Stimulated activated CD4-positive, alpha-beta T cell treated with anti-CD3 and anti-CD28 coated beads, Interleukin-2, amount 100 ng/mL, for 48 hours (primary cell): ENCODE results near the gene SLC38A3.
"Not testable (repeated sequence)": the region's sequence is repeated elsewhere in the genome, so short reads cannot be mapped to it uniquely, and the experiment has no call there.

Experiments
- DNase-seq, 2 donors: peaks; one replicate each; pipeline ENCODE4 v3.0.0-alpha.2; 2020

The SLC38A3 gene

GRCh38 chr3:50235716-50236483, 30.8 kb downstream of the SLC38A3 start, which contains the start of gene GNAI2:
GNAI2 (plus strand) TSS chr3:50236204; CDS start chr3:50236336, 132 bp downstream.
- DNase-seq = peak; percentile 96

GRCh38 chr3:50236484-50237132, 31.5 kb downstream of the SLC38A3 start:
- DNase-seq = no peak

GRCh38 chr3:50237133-50237651, 32.1 kb downstream of the SLC38A3 start:
- no peak for DNase-seq

GRCh38 chr3:50237754-50238548, 32.9 kb downstream of the SLC38A3 start:
- DNase-seq = peak; percentile 79 to 82

- DNase-seq = no peak
Observed at GRCh38 chr3:50238549-50239026, 33.5 kb downstream of the SLC38A3 start.

- no peak for DNase-seq
Observed at GRCh38 chr3:50239649-50240048, 34.6 kb downstream of the SLC38A3 start.

GRCh38 chr3:50241163-50241562, 36.1 kb downstream of the SLC38A3 start:
- DNase-seq = no peak

GRCh38 chr3:50241713-50242380, 36.8 kb downstream of the SLC38A3 start:
- DNase-seq = no peak

- no peak for DNase-seq
Observed at GRCh38 chr3:50242381-50242770, 37.3 kb downstream of the SLC38A3 start.

- no peak for DNase-seq
Observed at GRCh38 chr3:50242851-50243542, 37.9 kb downstream of the SLC38A3 start.

GRCh38 chr3:50243543-50243895, 38.4 kb downstream of the SLC38A3 start:
- no peak for DNase-seq

- not testable (repeated sequence) for DNase-seq
Observed at GRCh38 chr3:50244813-50245212, 39.7 kb downstream of the SLC38A3 start.

- DNase-seq = no peak
Observed at GRCh38 chr3:50245251-50245745, 40.2 kb downstream of the SLC38A3 start.

- peak; percentile 99 for DNase-seq
Observed at GRCh38 chr3:50245831-50246516, 40.9 kb downstream of the SLC38A3 start.

GRCh38 chr3:50246517-50246954, 41.5 kb downstream of the SLC38A3 start:
- peak; percentile 73 to 76 for DNase-seq

GRCh38 chr3:50248387-50248786, 43.3 kb downstream of the SLC38A3 start:
- DNase-seq = no peak

- DNase-seq = no peak
Observed at GRCh38 chr3:50249457-50249856, 44.4 kb downstream of the SLC38A3 start.

- no peak for DNase-seq
Observed at GRCh38 chr3:50250514-50250913, 45.4 kb downstream of the SLC38A3 start.

GRCh38 chr3:50251220-50251619, 46.1 kb downstream of the SLC38A3 start:
- no peak for DNase-seq

- no peak for DNase-seq
Observed at GRCh38 chr3:50254577-50255250, 49.6 kb downstream of the SLC38A3 start.

- DNase-seq = no peak
Observed at GRCh38 chr3:50255251-50255615, 50.2 kb downstream of the SLC38A3 start.
